NCI-H524 (cell line): ENCODE data around the gene ACTBL2.
"Not testable (repeated sequence)": the region's sequence is repeated elsewhere in the genome, so short reads cannot be mapped to it uniquely, and the experiment has no call there.

Source experiments
- DNase-seq, 2 experiments: peaks; one replicate each; lab custom pipeline; 2025; lab: John Stamatoyannopoulos, UW

Gene ACTBL2

GRCh38 chr5:57494104-57495098, 11.8 kb upstream of the ACTBL2 start:
- no peak for DNase-seq

- no peak for DNase-seq
Observed at GRCh38 chr5:57493034-57493433, 10.4 kb upstream of the ACTBL2 start.

GRCh38 chr5:57492632-57493031, 10.0 kb upstream of the ACTBL2 start:
- no peak for DNase-seq

GRCh38 chr5:57491369-57491965, 8.9 kb upstream of the ACTBL2 start:
- DNase-seq = no peak

GRCh38 chr5:57488215-57488955, 5.8 kb upstream of the ACTBL2 start:
- no peak for DNase-seq

GRCh38 chr5:57486027-57486602, 3.5 kb upstream of the ACTBL2 start:
- DNase-seq = no peak

GRCh38 chr5:57478826-57479225, 3.8 kb downstream of the ACTBL2 start:
- DNase-seq = no peak

- DNase-seq = no peak
Observed at GRCh38 chr5:57476601-57477056, 6.0 kb downstream of the ACTBL2 start.

GRCh38 chr5:57470339-57470738, 12.3 kb downstream of the ACTBL2 start:
- DNase-seq = no peak

- no peak for DNase-seq
Observed at GRCh38 chr5:57468481-57469163, 14.0 kb downstream of the ACTBL2 start.

- DNase-seq = no peak
Observed at GRCh38 chr5:57466544-57466943, 16.1 kb downstream of the ACTBL2 start.

- DNase-seq = not testable (repeated sequence)
Observed at GRCh38 chr5:57460056-57460455, 22.6 kb downstream of the ACTBL2 start.

- DNase-seq = no peak
Observed at GRCh38 chr5:57458443-57458842, 24.2 kb downstream of the ACTBL2 start.

GRCh38 chr5:57456531-57457135, 26.0 kb downstream of the ACTBL2 start:
- peak; percentile 2 to 74 for DNase-seq

- DNase-seq = no peak
Observed at GRCh38 chr5:57455511-57456455, 26.8 kb downstream of the ACTBL2 start.

GRCh38 chr5:57454896-57455295, 27.7 kb downstream of the ACTBL2 start:
- no peak for DNase-seq

- DNase-seq = no peak
Observed at GRCh38 chr5:57453728-57454127, 28.9 kb downstream of the ACTBL2 start.

GRCh38 chr5:57452885-57453284, 29.7 kb downstream of the ACTBL2 start:
- no peak for DNase-seq

- no peak for DNase-seq
Observed at GRCh38 chr5:57450991-57451876, 31.4 kb downstream of the ACTBL2 start.
